Natural killer cell (primary cell): ENCODE data around the gene SLC6A17. TPM values are rescaled to one million over a fixed set of nuclear protein-coding genes. Genes with fewer than 3 reads are reported as not detected.

ENCODE experiments used
- ATAC-seq, 3 donors: fragments of 150-1000 bp in 2 of 3; fragments of 200-7000 bp in 1 of 3; cut with Tn5 transposase; 1 replicate in 1 of 3; 2 replicates in 2 of 3; pipeline ENCODE4 v1.10.0; 2021; ENCODE audit warnings: mild to moderate bottlenecking in 2 of 3, moderate library complexity in 2 of 3
- DNase-seq, 2 donors: peaks; one replicate each; pipeline versions ENCODE4 v3.0.0 to v3.0.0-alpha.2; 2013 to 2021; ENCODE audit warnings: mixed read lengths in 1 of 2
- H3K27ac ChIP-seq: one replicate; pipeline ENCODE4 v1.5.1; 2013; ENCODE audit warnings: mild to moderate bottlenecking, low read length
- H3K27me3 ChIP-seq: one replicate; pipeline ENCODE4 v1.6.1; 2013; ENCODE audit warnings: low read length; ENCODE audit not compliant: control insufficient read depth, insufficient read depth
- H3K36me3 ChIP-seq: one replicate; pipeline ENCODE4 v1.6.1; 2013; ENCODE audit warnings: low read length; ENCODE audit not compliant: control insufficient read depth, insufficient read depth
- H3K4me1 ChIP-seq: one replicate; pipeline ENCODE4 v1.6.1; 2013; ENCODE audit warnings: low read length; ENCODE audit not compliant: control insufficient read depth, insufficient read depth
- H3K4me3 ChIP-seq: one replicate; pipeline ENCODE4 v1.5.1; 2013; ENCODE audit warnings: low read length
- H3K9me3 ChIP-seq: one replicate; pipeline ENCODE4 v1.6.1; 2013; ENCODE audit warnings: low read length; ENCODE audit not compliant: control insufficient read depth, insufficient read depth
- H3K27ac Mint-ChIP-seq, 2 donors: one replicate each; pipeline ENCODE4 v1.8.0; 2022; ENCODE audit warnings: mild to moderate bottlenecking in 2 of 2, mixed read lengths in 2 of 2, moderate library complexity in 1 of 2
- H3K27me3 Mint-ChIP-seq, 2 donors: one replicate each; pipeline ENCODE4 v1.8.0; 2022; ENCODE audit warnings: low read depth in 2 of 2, mixed read lengths in 2 of 2
- H3K36me3 Mint-ChIP-seq: one replicate; pipeline ENCODE4 v1.8.0; 2022; ENCODE audit warnings: mixed read lengths
- H3K4me1 Mint-ChIP-seq, 2 donors: one replicate each; pipeline ENCODE4 v1.8.0; 2022; ENCODE audit warnings: mixed read lengths in 2 of 2
- H3K4me3 Mint-ChIP-seq: one replicate; pipeline ENCODE4 v1.8.0; 2022; ENCODE audit warnings: mild to moderate bottlenecking, moderate library complexity, mixed read lengths
- H3K9me3 Mint-ChIP-seq, 2 donors: one replicate each; pipeline ENCODE4 v1.8.0; 2022; ENCODE audit warnings: mixed read lengths in 2 of 2
- CTCF ChIP-seq: fragments of 200-600 bp; IDR thresholded peaks from one replicate; pipeline ENCODE4 v1.8.0; 2022; ENCODE audit warnings: antibody characterized with exemption
- WGBS: methylation state at CpG from one replicate; pipeline ENCODE4 v1.1.7; 2013; ENCODE audit warnings: missing lambda C conversion rate; ENCODE audit not compliant: insufficient coverage; 5-methylcytosine and 5-hydroxymethylcytosine counted together
- intact Hi-C: fragments of 100-400 bp; cut with micrococcal nuclease; formaldehyde crosslinking; loops from one replicate; pipeline ENCODE4 v1.14.2; 2022
- total RNA-seq, 4 donors: library from RNA; stranded (reverse); fragments of 120-200 nt in 1 of 4; gene quantifications; one replicate each; pipeline versions ENCODE4 v1.2.3 to v1.2.4, GENCODE V29; 2013 to 2022

Gene SLC6A17
- total RNA-seq, 3 donors from 2014 or later (not counting 1 experiment from before 2014, with no cell fraction given), result not detected

DNA sequence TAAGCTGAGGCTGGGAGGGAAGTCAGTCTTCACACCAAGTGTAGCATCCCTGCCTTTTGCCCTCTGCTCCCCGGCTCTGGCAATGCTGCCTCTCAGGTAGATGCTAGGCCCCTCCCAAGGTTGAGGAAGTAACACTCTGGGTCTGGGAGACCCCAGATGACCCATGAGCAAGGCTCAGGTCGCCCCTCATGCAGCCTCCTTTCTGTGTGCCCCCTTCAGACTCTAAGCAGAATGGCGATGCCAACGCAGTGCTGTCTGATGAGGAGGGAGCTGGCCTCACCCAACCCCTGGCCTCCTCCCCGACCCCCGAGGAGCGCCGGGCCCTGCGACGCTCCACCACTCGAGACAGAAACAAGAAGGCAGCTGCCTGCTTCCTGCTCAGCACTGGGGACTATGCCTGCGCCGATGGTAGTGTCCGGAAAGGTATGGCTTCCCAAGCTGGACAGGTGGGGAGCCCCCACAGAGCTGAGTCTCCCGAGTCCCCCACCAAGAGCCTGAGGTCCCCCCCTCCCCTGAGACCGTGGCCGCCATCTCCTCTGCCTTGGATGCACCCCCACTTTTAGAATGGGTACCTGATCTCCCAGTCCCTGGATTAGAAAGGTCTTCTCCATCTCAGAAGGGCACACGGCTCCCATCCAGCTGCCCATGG, 75.6 kb downstream of the SLC6A17 start:
- Histone ChIP-seq H3K27me3 (no peaks in the 10 kb centered on the region), H3K27ac (no peak overlapping the region), H3K4me3 (no peak overlapping the region), H3K4me1 (no peaks in the 10 kb centered on the region), H3K36me3 (no peaks in the 10 kb centered on the region), H3K9me3 (no peaks in the 10 kb centered on the region)
- no peaks in the 10 kb centered on the region for H3K36me3 Mint-ChIP-seq
- no peak overlapping the region for H3K27ac Mint-ChIP-seq
- intact Hi-C loops, result no loop called here
- TF ChIP-seq CTCF, result no peak
- no peak overlapping the region for H3K4me3 Mint-ChIP-seq
- DNase-seq (no peak), ATAC-seq (no peak)
- no peaks in the 10 kb centered on the region for H3K9me3 Mint-ChIP-seq
- H3K4me1 Mint-ChIP-seq, result no peaks in the 10 kb centered on the region
- 93% methylated on average over 18 of the region's 18 CpGs for WGBS
- no peaks in the 10 kb centered on the region for H3K27me3 Mint-ChIP-seq

DNA sequence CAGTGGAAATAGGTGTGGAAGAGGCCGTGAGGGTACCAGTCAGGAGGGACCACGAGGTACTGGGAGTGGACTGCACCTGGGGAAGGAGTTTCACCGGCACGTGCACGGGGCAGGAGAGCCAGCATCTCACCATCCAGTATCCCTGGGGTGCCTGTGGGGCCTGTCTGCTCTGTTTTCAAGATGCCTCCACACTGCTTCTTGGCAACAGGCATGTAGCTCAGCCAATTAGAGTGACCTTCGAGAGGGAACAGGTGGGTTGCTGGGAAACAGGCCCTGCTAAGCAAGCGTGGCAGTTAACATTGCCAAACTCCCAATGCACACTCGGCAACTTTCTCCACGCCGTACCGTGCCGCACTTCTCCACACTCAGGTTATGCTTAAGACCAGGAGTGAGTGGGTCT, 77.5 kb downstream of the SLC6A17 start:
- no peak overlapping the region for H3K4me3 ChIP-seq
- H3K36me3 ChIP-seq, result no peaks in the 10 kb centered on the region
- Mint-ChIP-seq H3K36me3 (no peaks in the 10 kb centered on the region), H3K9me3 (no peaks in the 10 kb centered on the region), H3K27me3 (no peaks in the 10 kb centered on the region), H3K4me1 (no peaks in the 10 kb centered on the region), H3K4me3 (no peak overlapping the region), H3K27ac (no peak overlapping the region)
- intact Hi-C loops, result no loop called here
- no peaks in the 10 kb centered on the region for H3K27me3 ChIP-seq
- no peaks in the 10 kb centered on the region for H3K9me3 ChIP-seq
- no peak overlapping the region for H3K27ac ChIP-seq
- ATAC-seq (no peak), DNase-seq (no peak)
- no peaks in the 10 kb centered on the region for H3K4me1 ChIP-seq
- 95% methylated on average over 12 of the region's 12 CpGs for WGBS
- TF ChIP-seq CTCF, result no peak

DNA sequence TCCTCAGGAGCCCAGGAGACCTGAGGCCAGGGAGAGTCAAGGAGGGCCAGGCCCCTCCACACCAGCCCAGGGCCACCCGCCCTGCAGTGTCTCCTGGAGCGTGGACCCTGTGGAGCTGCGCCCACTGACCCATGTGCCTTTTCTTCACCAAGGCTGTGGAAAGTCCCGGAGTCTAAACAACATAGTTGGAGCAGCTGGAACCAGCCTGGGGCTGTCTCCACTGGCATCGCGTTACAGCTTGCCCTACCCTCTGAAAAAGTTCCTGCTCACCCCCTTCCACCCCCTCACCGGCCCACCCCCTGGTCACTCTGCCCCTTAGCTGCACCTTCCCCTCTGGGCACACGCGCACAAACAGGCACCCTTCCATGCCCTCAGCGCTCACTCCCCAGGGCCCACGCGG, 78.1 kb downstream of the SLC6A17 start:
- intact Hi-C loops, result no loop called here
- WGBS, result 98% methylated on average over 11 of the region's 12 CpGs
- no peak for ATAC-seq

More for the DNA sequence above, 78.1 kb downstream of the SLC6A17 start:
- no peaks in the 10 kb centered on the region for H3K4me1 ChIP-seq
- no peak overlapping the region for H3K4me3 ChIP-seq
- no peak overlapping the region for H3K27ac ChIP-seq
- Mint-ChIP-seq H3K4me3 (no peak overlapping the region), H3K9me3 (no peaks in the 10 kb centered on the region), H3K4me1 (no peaks in the 10 kb centered on the region), H3K36me3 (no peaks in the 10 kb centered on the region), H3K27me3 (no peaks in the 10 kb centered on the region), H3K27ac (no peak overlapping the region)
- H3K9me3 ChIP-seq, result no peaks in the 10 kb centered on the region
- TF ChIP-seq CTCF, result no peak
- DNase-seq, result no peak
- H3K27me3 ChIP-seq, result no peaks in the 10 kb centered on the region
- H3K36me3 ChIP-seq, result no peaks in the 10 kb centered on the region
